Activated CD8-positive, alpha-beta memory T cell treated with anti-CD3 and anti-CD28 coated beads for 48 hours (primary cell): ENCODE data around the gene DCAF8.

Source experiments
- DNase-seq, 3 experiments: peaks; one replicate each; pipeline ENCODE4 v3.0.0-alpha.2; 2020; ENCODE audit warnings: low read depth in 2 of 3, low spot score in 2 of 3

The DCAF8 gene

GRCh38 chr1:160227034-160227433 lies 35.3 kb downstream of the DCAF8 start:
- DNase-seq = no peak

- no peak for DNase-seq
These were observed 35.7 kb downstream of the DCAF8 start for GRCh38 chr1:160226623-160227022.

- no peak for DNase-seq
These were observed 37.0 kb downstream of the DCAF8 start for GRCh38 chr1:160225345-160225744.

GRCh38 chr1:160224606-160225005 lies 37.7 kb downstream of the DCAF8 start:
- DNase-seq = no peak

- DNase-seq = no peak
These were observed 39.8 kb downstream of the DCAF8 start for GRCh38 chr1:160222546-160222945.

- DNase-seq = no peak
These were observed 41.3 kb downstream of the DCAF8 start for GRCh38 chr1:160221089-160221488.

- DNase-seq = no peak
These were observed 42.0 kb downstream of the DCAF8 start for GRCh38 chr1:160220301-160220700.

GRCh38 chr1:160219062-160219929 lies 43.1 kb downstream of the DCAF8 start:
- no peak for DNase-seq

GRCh38 chr1:160217481-160218051 lies 44.8 kb downstream of the DCAF8 start:
- no peak for DNase-seq

GRCh38 chr1:160216301-160216700 lies 46.0 kb downstream of the DCAF8 start:
- DNase-seq = no peak

GRCh38 chr1:160214481-160215140 lies 47.7 kb downstream of the DCAF8 start:
- DNase-seq = no peak

GRCh38 chr1:160211046-160211790 lies 51.1 kb downstream of the DCAF8 start:
- no peak for DNase-seq

- no peak for DNase-seq
These were observed 51.8 kb downstream of the DCAF8 start for GRCh38 chr1:160210561-160210960.

- DNase-seq = no peak
These were observed 52.9 kb downstream of the DCAF8 start for GRCh38 chr1:160209321-160210046.

- DNase-seq = no peak
These were observed 53.6 kb downstream of the DCAF8 start for GRCh38 chr1:160208557-160209320.

GRCh38 chr1:160207771-160208556 lies 54.4 kb downstream of the DCAF8 start:
- DNase-seq = no peak

GRCh38 chr1:160207118-160207650 lies 55.2 kb downstream of the DCAF8 start:
- DNase-seq = no peak

GRCh38 chr1:160206421-160207117 lies 55.8 kb downstream of the DCAF8 start:
- no peak for DNase-seq
